Measurements from ENCODE around the gene TLR3. TPM values are rescaled to one million over a fixed set of nuclear protein-coding genes. Genes with fewer than 3 reads are reported as not detected.
A peak's percentile ranks its signal among the peaks of the same experiment; 100 is the strongest.
"Not testable (repeated sequence)": the region's sequence is repeated elsewhere in the genome, so short reads cannot be mapped to it uniquely, and the experiment has no call there.

The TLR3 gene
- total RNA-seq, 1 donor from 2014 or later, result not detected

- Mint-ChIP-seq H3K36me3 (ENCODE audit: low read depth) (no peaks in the 10 kb centered on the region), H3K27ac (no peak overlapping the region), H3K4me3 (no peak overlapping the region), H3K4me1 (no peaks in the 10 kb centered on the region), H3K9me3 (peaks cover 2% of the 10 kb centered on the region), H3K27me3 (peaks cover 30% of the 10 kb centered on the region)
- POLR2A ChIA-PET, result no interaction called here
- no peak for DNase-seq
- intact Hi-C loops (cut with micrococcal nuclease), result loop anchor here (2.0 to 5.0 kb wide), 3 partner anchors 565 to 1290 kb away; partner anchors contain the start of gene CCDC110
- TF ChIP-seq, protein P1, sequence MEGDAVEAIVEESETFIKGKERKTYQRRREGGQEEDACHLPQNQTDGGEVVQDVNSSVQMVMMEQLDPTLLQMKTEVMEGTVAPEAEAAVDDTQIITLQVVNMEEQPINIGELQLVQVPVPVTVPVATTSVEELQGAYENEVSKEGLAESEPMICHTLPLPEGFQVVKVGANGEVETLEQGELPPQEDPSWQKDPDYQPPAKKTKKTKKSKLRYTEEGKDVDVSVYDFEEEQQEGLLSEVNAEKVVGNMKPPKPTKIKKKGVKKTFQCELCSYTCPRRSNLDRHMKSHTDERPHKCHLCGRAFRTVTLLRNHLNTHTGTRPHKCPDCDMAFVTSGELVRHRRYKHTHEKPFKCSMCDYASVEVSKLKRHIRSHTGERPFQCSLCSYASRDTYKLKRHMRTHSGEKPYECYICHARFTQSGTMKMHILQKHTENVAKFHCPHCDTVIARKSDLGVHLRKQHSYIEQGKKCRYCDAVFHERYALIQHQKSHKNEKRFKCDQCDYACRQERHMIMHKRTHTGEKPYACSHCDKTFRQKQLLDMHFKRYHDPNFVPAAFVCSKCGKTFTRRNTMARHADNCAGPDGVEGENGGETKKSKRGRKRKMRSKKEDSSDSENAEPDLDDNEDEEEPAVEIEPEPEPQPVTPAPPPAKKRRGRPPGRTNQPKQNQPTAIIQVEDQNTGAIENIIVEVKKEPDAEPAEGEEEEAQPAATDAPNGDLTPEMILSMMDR (IDR thresholded peaks at IDR 0.05), result no peak
- CTCF ChIA-PET, result interaction anchor here (0.6 to 4.8 kb wide), 3 partner anchors 396 to 997 kb away, joined by 3 to 49 read pairs (median 4); no protein-coding TSS in a partner anchor
- no peak for ATAC-seq (ENCODE audit: low read depth)
These were observed 31.9 kb upstream of the TLR3 start for GRCh38 chr4:186036976-186037581.

- no peak for DNase-seq
- intact Hi-C loops (cut with micrococcal nuclease), result loop anchor here (1.0 to 5.0 kb wide), 5 partner anchors 99 to 1291 kb away; partner anchors contain the start of gene CCDC110
- Mint-ChIP-seq H3K9me3 (peaks cover 2% of the 10 kb centered on the region), H3K27ac (no peak overlapping the region), H3K4me1 (no peaks in the 10 kb centered on the region), H3K4me3 (no peak overlapping the region), H3K36me3 (ENCODE audit: low read depth) (no peaks in the 10 kb centered on the region), H3K27me3 (peaks cover 28% of the 10 kb centered on the region)
- TF ChIP-seq, protein P1 (IDR thresholded peaks at IDR 0.05), result peak; percentile 41
- ChIA-PET POLR2A (no interaction called here), CTCF (interaction anchor here (0.7 to 4.8 kb wide), 5 partner anchors 31 to 998 kb away, joined by 3 to 49 read pairs (median 3); partner anchors contain the start of gene TLR3)
- peak; percentile 60 for ATAC-seq (ENCODE audit: low read depth)
These were observed 31.0 kb upstream of the TLR3 start for GRCh38 chr4:186037692-186038658.

GRCh38 chr4:186039697-186040096, 29.3 kb upstream of the TLR3 start:
- Mint-ChIP-seq H3K4me3 (no peak overlapping the region), H3K27me3 (peaks cover 30% of the 10 kb centered on the region), H3K4me1 (no peaks in the 10 kb centered on the region), H3K36me3 (ENCODE audit: low read depth) (no peaks in the 10 kb centered on the region), H3K27ac (no peak overlapping the region), H3K9me3 (no peaks in the 10 kb centered on the region)
- TF ChIP-seq, protein P1 (IDR thresholded peaks at IDR 0.05), result no peak
- intact Hi-C loops (cut with micrococcal nuclease), result loop anchor here (5.0 kb wide), 2 partner anchors 567 to 1292 kb away; partner anchors contain the start of gene CCDC110
- ATAC-seq (ENCODE audit: low read depth), result no peak
- POLR2A ChIA-PET, result no interaction called here
- CTCF ChIA-PET, result interaction anchor here (4.8 kb wide), 1 partner anchor 399 kb away, joined by 49 read pairs; no protein-coding TSS in a partner anchor
- DNase-seq, result no peak

- no peak for ATAC-seq (ENCODE audit: low read depth)
- H3K4me3 Mint-ChIP-seq, result no peak overlapping the region
- POLR2A ChIA-PET, result no interaction called here
These were observed 28.6 kb upstream of the TLR3 start for GRCh38 chr4:186040316-186040715.

DNA sequence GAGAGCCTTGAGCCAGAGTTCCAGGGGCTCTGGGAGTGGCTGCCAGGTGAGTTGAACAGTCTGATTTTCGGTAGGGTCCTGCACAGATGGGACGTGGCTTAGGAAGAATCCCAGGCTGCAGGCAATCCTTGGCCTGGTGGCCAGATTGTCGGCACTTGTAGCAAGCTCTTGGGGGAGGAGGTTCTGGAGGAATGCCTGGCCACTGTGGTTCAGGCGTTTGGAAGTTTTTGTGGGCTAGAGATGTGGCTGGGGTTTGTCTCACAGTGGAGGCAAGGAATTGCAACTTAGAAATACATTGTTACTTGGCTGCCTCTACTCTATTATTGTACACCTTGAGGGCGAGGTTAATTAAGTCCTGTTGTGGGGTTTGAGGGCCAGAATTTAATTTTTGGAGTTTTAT, 21.5 kb upstream of the TLR3 start:
- intact Hi-C loops (cut with micrococcal nuclease), result not testable (repeated sequence)

More at GRCh38 chr4:186040316-186040715, 28.6 kb upstream of the TLR3 start:
- TF ChIP-seq, protein P1 (IDR thresholded peaks at IDR 0.05), result no peak
- intact Hi-C loops (cut with micrococcal nuclease), result no loop called here
- Mint-ChIP-seq H3K9me3 (no peaks in the 10 kb centered on the region), H3K27ac (no peak overlapping the region), H3K4me1 (no peaks in the 10 kb centered on the region), H3K27me3 (peaks cover 30% of the 10 kb centered on the region), H3K36me3 (ENCODE audit: low read depth) (no peaks in the 10 kb centered on the region)
- DNase-seq, result no peak
- CTCF ChIA-PET, result interaction anchor here (4.8 kb wide), 1 partner anchor 399 kb away, joined by 49 read pairs; no protein-coding TSS in a partner anchor

DNA sequence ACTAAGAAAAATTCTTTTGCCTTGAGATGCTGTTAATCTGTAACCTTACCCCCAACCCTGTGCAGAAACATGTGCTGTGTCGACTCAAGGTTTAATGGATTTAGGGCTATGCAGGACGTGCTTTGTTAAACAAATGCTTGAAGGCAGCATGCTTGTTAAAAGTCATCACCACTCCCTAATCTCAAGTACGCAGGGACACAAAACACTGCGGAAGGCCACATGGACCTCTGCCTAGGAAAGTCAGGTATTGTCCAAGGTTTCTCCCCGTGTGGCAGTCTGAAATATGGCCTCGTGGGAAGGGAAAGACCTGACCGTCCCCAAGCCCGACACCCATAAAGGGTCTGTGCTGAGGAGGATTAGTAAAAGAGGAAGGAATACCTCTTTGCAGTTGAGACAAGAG, 18.8 kb upstream of the TLR3 start:
- ATAC-seq (ENCODE audit: low read depth); H3K9me3 Mint-ChIP-seq; H3K27ac Mint-ChIP-seq; H3K4me3 Mint-ChIP-seq; H3K4me1 Mint-ChIP-seq; POLR2A ChIA-PET; CTCF ChIA-PET; H3K36me3 Mint-ChIP-seq (ENCODE audit: low read depth); DNase-seq; intact Hi-C loops (cut with micrococcal nuclease): not testable (repeated sequence)
- H3K27me3 Mint-ChIP-seq, result peaks cover 12% of the 10 kb centered on the region

More for the DNA sequence above, 21.5 kb upstream of the TLR3 start:
- DNase-seq; CTCF ChIA-PET; H3K4me3 Mint-ChIP-seq; H3K4me1 Mint-ChIP-seq; POLR2A ChIA-PET; H3K27ac Mint-ChIP-seq; H3K9me3 Mint-ChIP-seq; H3K27me3 Mint-ChIP-seq; H3K36me3 Mint-ChIP-seq (ENCODE audit: low read depth); ATAC-seq (ENCODE audit: low read depth): not testable (repeated sequence)

All from activated B cell treated with CpG ODN at 0.5 μM for 24 hours (primary cell).